Adrenal gland (tissue), 12 donors: Measurements from ENCODE around the gene ZBP1. TPM values are rescaled to one million over a fixed set of nuclear protein-coding genes. Genes with fewer than 3 reads are reported as not detected.

Experiments
- DNase-seq, 7 donors: peaks; one replicate each; pipeline ENCODE4 v3.0.0-alpha.2; 2019 to 2020
- H3K27ac ChIP-seq, 5 donors: fragments of 200-600 bp; sonication (generic) in 4 of 5; 1 replicate in 3 of 5; 2 replicates in 2 of 5; pipeline versions ENCODE4 v1.5.1 to v1.8.0; 2016 to 2020; ENCODE audit warnings: mild to moderate bottlenecking in 1 of 5
- H3K27me3 ChIP-seq: fragments of 200-600 bp; 2 replicates; pipeline ENCODE4 v1.8.0; 2021
- H3K36me3 ChIP-seq, 2 donors: fragments of 200-600 bp; replicated peaks in 1 of 2; 1 replicate in 1 of 2; 2 replicates in 1 of 2; pipeline versions ENCODE4 v1.5.1 to v1.8.0; 2018 to 2022
- H3K4me1 ChIP-seq, 2 donors: fragments of 200-600 bp; replicated peaks in 1 of 2; 1 replicate in 1 of 2; 2 replicates in 1 of 2; pipeline versions ENCODE4 v1.5.1 to v1.8.0; 2018 to 2021
- H3K4me3 ChIP-seq, 4 donors: fragments of 200-600 bp; sonication (generic) in 3 of 4; one replicate each; pipeline ENCODE4 v1.5.1; 2016 to 2018
- H3K9me3 ChIP-seq, 3 donors: fragments of 200-600 bp; sonication (generic) in 1 of 3; replicated peaks in 1 of 3; 1 replicate in 2 of 3; 2 replicates in 1 of 3; pipeline versions ENCODE4 v1.5.1 to v1.8.0; 2016 to 2021
- CTCF ChIP-seq, 6 experiments: fragments of 450-650 bp in 4 of 6; fragments of 200-600 bp in 2 of 6; sonication (generic) in 1 of 6; IDR thresholded peaks; 1 replicate in 5 of 6; 2 replicates in 1 of 6; pipeline versions ENCODE4 v1.5.1 to v1.8.0; 2016 to 2021; ENCODE audit warnings: antibody characterized with exemption in 6 of 6, mild to moderate bottlenecking in 2 of 6, moderate library complexity in 1 of 6
- POLR2A ChIP-seq, 2 donors: fragments of 450-650 bp; IDR thresholded peaks; one replicate each; pipeline ENCODE4 v1.6.1; 2017; ENCODE audit warnings: antibody characterized with exemption in 2 of 2, mild to moderate bottlenecking in 2 of 2, moderate library complexity in 1 of 2
- WGBS, 4 donors: extraction: QIAGEN DNeasy Blood & Tissue Kit in 2 of 4; methylation state at CpG; one replicate each; pipeline versions ENCODE4 v1.1.5 to v1.1.7; 2013 to 2017; 5-methylcytosine and 5-hydroxymethylcytosine counted together
- intact Hi-C, 2 donors: fragments of 100-400 bp; cut with DNase I; formaldehyde crosslinking; loops; one replicate each; pipeline versions ENCODE4 v1.14.1 to v1.15.0; 2022 to 2023
- polyA plus RNA-seq, 3 donors: library from polyadenylated mRNA; stranded (reverse); fragments of 200-250 nt in 2 of 3; fragments of 350-450 nt in 1 of 3; fragmentation: Illumina TruSeq in 1 of 3; extraction: RNeasy Lipid Tissue Mini Kit (QIAGEN cat#74804) in 1 of 3; gene quantifications; one replicate each; pipeline ENCODE4 v1.2.3, GENCODE V29; 2013 to 2014
- total RNA-seq, 9 donors: library from RNA; depleted of rRNA in 4 of 9; stranded (reverse); fragments of >200 nt in 4 of 9; fragments of 120-200 nt in 1 of 9; fragmentation: NEBNext Ultra II Directional in 1 of 9; extraction: Animal tissue kit (Norgen Biotek cat#: 25700) in 1 of 9; gene quantifications; one replicate each; pipeline versions ENCODE4 v1.1.0 to v1.2.4, GENCODE V29; 2013 to 2023
- donor health status: healthy with polysubstance abuse.
- donor health status: Bipolar disorder and iron deficiency.
- donor health status: DM: yes; HTN: yes; CAD: no.
- donor health status: DM: no; HTN: no; CAD: no.
- donor health status: DM: no; HTN: no; CAD: no.
- donor health status: DM: yes; HTN: yes; CAD: no.

ZBP1 gene
- total and polyA plus RNA-seq, 12 donors = 0.14 to 2.9 (median 0.68) TPM; not detected in 3

DNA sequence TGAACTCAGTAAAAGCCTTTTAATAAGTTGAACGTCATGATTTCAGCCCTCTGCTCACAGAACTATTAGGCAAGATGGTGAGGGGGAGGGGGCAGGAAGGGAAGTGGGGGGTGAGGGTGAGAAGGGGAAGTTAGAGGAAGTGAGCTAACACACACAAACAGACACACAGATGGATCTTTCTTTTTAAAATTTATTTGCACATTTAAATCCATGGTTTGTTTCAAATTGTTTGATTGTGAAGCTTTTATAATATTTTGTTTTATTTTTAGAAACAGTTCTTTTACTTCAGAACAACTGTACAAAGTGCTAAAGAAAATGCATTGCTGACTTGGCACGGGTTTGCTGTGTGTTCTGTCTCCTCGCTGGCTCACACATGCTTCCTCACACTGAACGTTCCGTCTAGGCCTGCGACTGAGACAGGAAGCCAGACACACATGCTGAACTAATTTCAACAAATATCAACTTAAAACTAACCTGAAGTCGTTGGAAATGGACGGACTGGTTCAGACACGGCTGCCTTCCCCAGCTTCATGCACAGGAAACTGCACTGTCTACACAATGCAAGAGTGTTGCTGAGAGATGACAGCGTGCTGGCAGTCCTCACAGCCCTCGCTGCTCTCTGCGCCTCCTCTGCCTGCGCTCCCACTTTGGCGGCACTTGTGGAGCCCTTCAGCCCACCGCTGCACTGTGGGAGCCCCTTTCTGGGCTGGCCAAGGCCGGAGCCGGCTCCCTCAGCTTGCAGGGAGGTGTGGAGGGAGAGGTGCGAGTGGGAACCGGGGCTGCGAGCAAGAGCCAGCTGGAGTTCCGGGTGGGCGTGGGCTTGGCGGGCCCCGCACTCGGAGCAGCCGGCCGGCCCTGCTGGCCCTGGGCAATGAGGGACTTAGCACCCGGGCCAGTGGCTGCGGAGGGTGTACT, 8.1 kb upstream of the ZBP1 start:
- peaks cover 0 to 6% of the 10 kb centered on the region in 2 donors for H3K4me1 ChIP-seq
- H3K27me3 ChIP-seq = peaks cover 5% of the 10 kb centered on the region
- DNase-seq = peak in 6 of 7 donors; percentile 42 to 69 (median 52)
- no peak for TF ChIP-seq POLR2A (IDR thresholded peaks at IDR 0.05)
- no peak for TF ChIP-seq CTCF (IDR thresholded peaks at IDR 0.05)
- no peaks in the 10 kb centered on the region for H3K9me3 ChIP-seq
- intact Hi-C loops = no loop called here
- no peak overlapping the region for H3K4me3 ChIP-seq
- peak overlapping the region in 4 of 5 donors; percentile 19 to 88 (median 66) for H3K27ac ChIP-seq
- no peaks in the 10 kb centered on the region for H3K36me3 ChIP-seq
- 59 to 66% (median 63%) methylated on average over 20 to 27 of the region's 29 CpGs for WGBS, 4 donors

DNA sequence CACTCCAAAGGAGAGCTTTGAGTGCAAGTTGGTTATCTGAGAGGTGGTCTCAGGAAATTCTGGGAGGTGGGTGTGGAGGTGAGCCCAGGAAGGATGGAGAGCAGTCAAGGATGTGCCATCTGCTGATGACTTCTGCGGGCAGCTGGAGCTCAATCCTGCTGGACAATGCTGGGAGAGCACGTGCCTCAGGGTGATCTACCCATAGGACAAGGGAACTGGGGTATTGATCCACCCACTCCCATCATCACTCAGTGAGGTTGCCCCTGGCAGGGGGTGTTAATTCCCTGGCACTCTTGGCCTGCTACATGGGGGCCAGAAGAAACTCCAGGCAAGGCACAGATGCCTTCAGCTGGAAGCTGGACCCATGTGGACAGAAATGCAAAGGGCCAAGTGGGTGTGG, 7.1 kb upstream of the ZBP1 start:
- peaks cover 5% of the 10 kb centered on the region for H3K27me3 ChIP-seq
- H3K9me3 ChIP-seq = no peaks in the 10 kb centered on the region
- H3K4me1 ChIP-seq = peaks cover 0 to 6% of the 10 kb centered on the region in 2 donors
- no peak overlapping the region for H3K4me3 ChIP-seq
- WGBS, 4 donors = 83 to 84% (median 83%) methylated on average over 2 of the region's 2 CpGs; no CpG with 5 or more reads in 1 of the 4 donors
- intact Hi-C loops = no loop called here
- TF ChIP-seq CTCF (IDR thresholded peaks at IDR 0.05) = no peak
- TF ChIP-seq POLR2A (IDR thresholded peaks at IDR 0.05) = no peak
- no peaks in the 10 kb centered on the region for H3K36me3 ChIP-seq
- no peak for DNase-seq
- H3K27ac ChIP-seq = peak overlapping the region in 4 of 5 donors; percentile 19 to 88 (median 58)

DNA sequence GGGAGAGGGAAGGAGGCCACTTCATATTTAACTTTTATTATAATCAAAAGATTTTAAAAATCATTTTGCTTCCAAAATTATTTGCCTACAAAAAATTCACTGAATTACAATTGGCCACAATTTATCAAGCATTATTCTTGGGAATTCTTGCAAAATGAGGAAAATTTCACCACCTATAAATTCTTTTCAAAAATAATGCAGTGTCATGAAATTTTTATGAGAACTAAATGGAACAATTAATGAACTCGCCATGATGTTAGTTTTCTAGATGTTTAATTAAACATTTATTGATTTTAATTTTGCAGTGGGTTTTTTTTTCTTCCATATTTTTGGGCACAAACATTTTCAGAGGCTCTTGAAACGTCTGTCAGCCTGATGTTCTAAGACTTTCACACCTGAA, 5.8 kb upstream of the ZBP1 start:
- H3K4me3 ChIP-seq = no peak overlapping the region
- H3K27me3 ChIP-seq = peaks cover 4% of the 10 kb centered on the region
- H3K27ac ChIP-seq = no peak overlapping the region
- TF ChIP-seq POLR2A (IDR thresholded peaks at IDR 0.05) = no peak
- TF ChIP-seq CTCF (IDR thresholded peaks at IDR 0.05) = no peak
- intact Hi-C loops = no loop called here
- WGBS, 4 donors = 64 to 73% (median 67%) methylated on average over 2 of the region's 2 CpGs
- no peaks in the 10 kb centered on the region for H3K36me3 ChIP-seq
- no peak for DNase-seq
- H3K9me3 ChIP-seq = no peaks in the 10 kb centered on the region
- peaks cover 0 to 6% of the 10 kb centered on the region in 2 donors for H3K4me1 ChIP-seq

DNA sequence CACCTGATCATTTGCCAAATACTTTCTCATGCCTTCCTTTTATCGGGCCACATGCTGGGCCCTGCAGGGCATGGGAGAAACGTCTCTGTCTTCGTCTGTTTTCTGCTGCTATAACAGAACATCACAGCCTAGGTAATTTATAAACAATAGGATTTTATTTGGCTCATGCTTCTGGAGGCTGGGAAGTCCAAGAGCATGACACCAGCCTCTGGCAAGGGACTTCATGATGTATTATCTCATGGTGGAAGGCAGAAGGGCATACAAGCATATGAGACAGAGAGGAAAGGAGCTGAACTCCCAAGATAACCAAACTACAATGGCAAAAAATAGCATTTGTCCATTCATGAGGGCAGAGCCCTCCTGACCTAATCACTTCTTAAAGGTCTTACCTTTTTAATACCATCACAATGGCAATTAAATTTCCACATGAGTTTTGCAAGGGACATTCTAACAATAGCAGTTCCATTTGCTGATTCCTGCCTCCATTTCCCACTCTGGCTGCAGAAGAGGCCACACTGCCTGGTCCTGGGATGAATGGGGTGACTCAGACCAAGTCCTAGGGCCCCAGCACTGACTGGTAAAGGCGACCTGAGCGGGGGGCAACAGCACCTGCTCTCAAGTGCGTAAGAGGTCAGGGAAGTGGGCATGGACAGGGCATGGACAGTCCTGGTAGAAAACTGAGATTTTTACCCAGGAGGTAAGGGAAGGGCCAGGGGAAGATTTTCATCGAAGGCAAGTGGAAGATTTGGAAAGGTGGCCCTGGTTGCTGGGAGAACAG, 5.1 kb upstream of the ZBP1 start:
- 85 to 94% (median 88%) methylated on average over 7 of the region's 7 CpGs for WGBS, 4 donors
- intact Hi-C loops = no loop called here
- no peaks in the 10 kb centered on the region for H3K9me3 ChIP-seq
- TF ChIP-seq POLR2A (IDR thresholded peaks at IDR 0.05) (no peak), CTCF (IDR thresholded peaks at IDR 0.05) (no peak)
- no peak overlapping the region for H3K27ac ChIP-seq
- H3K36me3 ChIP-seq = no peaks in the 10 kb centered on the region
- H3K27me3 ChIP-seq = peaks cover 4% of the 10 kb centered on the region
- H3K4me3 ChIP-seq = no peak overlapping the region
- peaks cover 0 to 6% of the 10 kb centered on the region in 2 donors for H3K4me1 ChIP-seq
- DNase-seq = no peak
